ENCODE data around the gene COG7. TPM values are rescaled to one million over a fixed set of nuclear protein-coding genes. Genes with fewer than 3 reads are reported as not detected.

Gene COG7
- total RNA-seq, 1 experiment from 2014 or later: 13.5 TPM

GRCh38 chr16:23424292-23424958 is 28.6 kb downstream of the COG7 start:
- POLR2A ChIA-PET (ENCODE audit: unreplicated experiment): interaction anchor here (0.6 kb wide), 2 partner anchors 12 to 86 kb away, joined by 4 to 5 read pairs; partner anchors contain the start of gene GGA2

GRCh38 chr16:23423496-23424049 is 29.4 kb downstream of the COG7 start:
- no peak for TF ChIP-seq EZH2phosphoT487 (IDR thresholded peaks at IDR 0.05; ENCODE audit: borderline replicate concordance, low read length)
- TF ChIP-seq CTCF (conservative IDR thresholded peaks at IDR 0.05; ENCODE audit: low read depth, low read length): no peak
- no peak for TF ChIP-seq EZH2 (IDR thresholded peaks at IDR 0.05; ENCODE audit: low read length, unreplicated experiment)
- H4K20me1 ChIP-seq (ENCODE audit: low read length): no peaks in the 10 kb centered on the region
- peak overlapping the region; percentile 98 for H3K27ac ChIP-seq (ENCODE audit: low read length)
- H2AFZ ChIP-seq (ENCODE audit: low read length): no peak overlapping the region
- DNase-seq (peak; percentile 94), ATAC-seq (peak; percentile 78)
- CTCF ChIA-PET: interaction anchor here (0.7 to 1.8 kb wide), 3 partner anchors 8 to 33 kb away, joined by 3 to 6 read pairs (median 6); no protein-coding TSS in a partner anchor
- no peaks in the 10 kb centered on the region for H3K79me2 ChIP-seq (ENCODE audit: low read length)
- no peaks in the 10 kb centered on the region for H3K9me2 ChIP-seq (replicated peaks; ENCODE audit: low read length)
- no peaks in the 10 kb centered on the region for H3K27me3 ChIP-seq (ENCODE audit: low read length)
- no TSS peak for BruUV-seq (replicated peaks)
- peak overlapping the region; percentile 25; the same call in 1 of the 2 replicates for H3K4me2 ChIP-seq (ENCODE audit: low read length)
- intact Hi-C loops (cut with micrococcal nuclease): loop anchor here (2.0 to 5.0 kb wide), 2 partner anchors 33 to 141 kb away; no protein-coding TSS in a partner anchor
- no peak overlapping the region for H3K4me3 ChIP-seq (ENCODE audit: low read length)
- POLR2A ChIA-PET (ENCODE audit: unreplicated experiment): interaction anchor here (0.5 kb wide), 1 partner anchor 71 kb away, joined by 3 read pairs; no protein-coding TSS in a partner anchor
- H3K9ac ChIP-seq (ENCODE audit: low read length): peak overlapping the region; percentile 67
- H3K4me1 ChIP-seq (ENCODE audit: insufficient read depth, low read length): peaks cover 19% of the 10 kb centered on the region
- no peaks in the 10 kb centered on the region for H3F3A ChIP-seq (ENCODE audit: low read length, unreplicated experiment)
- H3K9me3 ChIP-seq (ENCODE audit: low read length): no peaks in the 10 kb centered on the region
- H3K36me3 ChIP-seq (ENCODE audit: low read depth, low read length): no peaks in the 10 kb centered on the region

More at GRCh38 chr16:23424292-23424958, 28.6 kb downstream of the COG7 start:
- peak overlapping the region; percentile 67 for H3K9ac ChIP-seq (ENCODE audit: low read length)
- DNase-seq: peak; percentile 84
- H3K4me3 ChIP-seq (ENCODE audit: low read length): no peak overlapping the region
- H3K4me1 ChIP-seq (ENCODE audit: insufficient read depth, low read length): peaks cover 19% of the 10 kb centered on the region
- no peaks in the 10 kb centered on the region for H3K9me3 ChIP-seq (ENCODE audit: low read length)
- peak; percentile 81 for ATAC-seq
- TF ChIP-seq EZH2 (IDR thresholded peaks at IDR 0.05; ENCODE audit: low read length, unreplicated experiment) (no peak), CTCF (conservative IDR thresholded peaks at IDR 0.05; ENCODE audit: low read depth, low read length) (no peak), EZH2phosphoT487 (IDR thresholded peaks at IDR 0.05; ENCODE audit: borderline replicate concordance, low read length) (no peak)
- peak overlapping the region; percentile 98 for H3K27ac ChIP-seq (ENCODE audit: low read length)
- peak overlapping the region; percentile 76 for H3K4me2 ChIP-seq (ENCODE audit: low read length)
- H3K79me2 ChIP-seq (ENCODE audit: low read length): no peaks in the 10 kb centered on the region
- H3K9me2 ChIP-seq (replicated peaks; ENCODE audit: low read length): no peaks in the 10 kb centered on the region
- CTCF ChIA-PET: interaction anchor here (0.5 to 1.8 kb wide), 7 partner anchors 8 to 114 kb away, joined by 3 to 8 read pairs (median 4); no protein-coding TSS in a partner anchor
- H3F3A ChIP-seq (ENCODE audit: low read length, unreplicated experiment): no peaks in the 10 kb centered on the region
- no peaks in the 10 kb centered on the region for H3K27me3 ChIP-seq (ENCODE audit: low read length)
- no peaks in the 10 kb centered on the region for H3K36me3 ChIP-seq (ENCODE audit: low read depth, low read length)
- intact Hi-C loops (cut with micrococcal nuclease): loop anchor here (2.0 to 5.0 kb wide), 2 partner anchors 34 to 142 kb away; no protein-coding TSS in a partner anchor
- no peaks in the 10 kb centered on the region for H4K20me1 ChIP-seq (ENCODE audit: low read length)
- BruUV-seq (replicated peaks): no TSS peak
- peak overlapping the region; percentile 67; the same call in 1 of the 2 replicates for H2AFZ ChIP-seq (ENCODE audit: low read length)
